ENCODE data around the gene FLNC. TPM values are rescaled to one million over a fixed set of nuclear protein-coding genes. Genes with fewer than 3 reads are reported as not detected.

Gene FLNC
- polyA plus RNA-seq, 1 of the 3 experiments (the other 2 are of a cell fraction): 43.7 TPM

DNA sequence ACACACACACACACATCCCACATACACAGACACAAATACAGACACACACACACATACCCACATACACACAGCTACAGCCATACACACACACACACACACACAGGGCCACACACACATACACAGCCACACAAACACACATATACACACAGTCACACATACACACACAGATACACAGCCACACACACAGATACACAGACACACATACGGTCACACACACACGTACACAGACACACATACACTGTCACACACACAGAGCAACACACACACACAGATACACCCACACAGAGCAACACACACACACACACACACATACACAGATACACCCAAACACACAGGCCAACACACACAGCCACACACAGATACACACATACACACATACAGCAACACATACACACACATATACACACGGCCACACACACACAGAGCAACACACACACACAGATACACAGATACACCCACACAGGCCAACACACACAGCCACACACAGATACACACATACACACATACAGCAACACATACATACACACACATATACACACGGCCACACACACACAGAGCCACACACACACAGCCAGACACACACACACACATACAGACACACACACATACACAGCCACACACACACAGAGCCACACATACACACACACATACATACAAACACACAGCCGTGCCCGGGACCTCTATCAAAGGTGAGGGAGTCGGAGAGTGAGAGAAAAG lies 58.0 kb downstream of the FLNC start:
- DNase-seq: no peak
- no peak overlapping the region for H3K27ac ChIP-seq (ENCODE audit: low read depth in 2 of 2, low read length in 1 of 2)
- no peaks in the 10 kb centered on the region for H3K9me3 ChIP-seq
- no peaks in the 10 kb centered on the region for H3K79me2 ChIP-seq (ENCODE audit: insufficient read depth)
- H3K36me3 ChIP-seq (replicated peaks in 1 of 2; ENCODE audit: control insufficient read depth in 1 of 2, insufficient read depth in 2 of 2, low read length in 1 of 2): no peaks in the 10 kb centered on the region
- H3K9ac ChIP-seq: no peak overlapping the region
- no peaks in the 10 kb centered on the region for H3K9me2 ChIP-seq
- no peak overlapping the region for H3K4me3 ChIP-seq (ENCODE audit: low read depth in 2 of 2, low read length in 1 of 2)
- no peak overlapping the region for H2AFZ ChIP-seq (ENCODE audit: low read depth)
- H3K27me3 ChIP-seq (ENCODE audit: insufficient read depth): peaks cover 14% of the 10 kb centered on the region; the same call in 1 of the 2 replicates
- ChIA-PET POLR2A (no interaction called here), CTCF (interaction anchor here (2.0 to 2.1 kb wide), 2 partner anchors 8 to 203 kb away, joined by 9 to 11 read pairs; no protein-coding TSS in a partner anchor)
- H3K4me2 ChIP-seq: no peak overlapping the region
- WGBS (ENCODE audit: low lambda C conversion rate): 64% methylated on average over 7 of the region's 7 CpGs
- TF ChIP-seq TCF12 (IDR thresholded peaks at IDR 0.05): no peak
- TF ChIP-seq, protein P1, sequence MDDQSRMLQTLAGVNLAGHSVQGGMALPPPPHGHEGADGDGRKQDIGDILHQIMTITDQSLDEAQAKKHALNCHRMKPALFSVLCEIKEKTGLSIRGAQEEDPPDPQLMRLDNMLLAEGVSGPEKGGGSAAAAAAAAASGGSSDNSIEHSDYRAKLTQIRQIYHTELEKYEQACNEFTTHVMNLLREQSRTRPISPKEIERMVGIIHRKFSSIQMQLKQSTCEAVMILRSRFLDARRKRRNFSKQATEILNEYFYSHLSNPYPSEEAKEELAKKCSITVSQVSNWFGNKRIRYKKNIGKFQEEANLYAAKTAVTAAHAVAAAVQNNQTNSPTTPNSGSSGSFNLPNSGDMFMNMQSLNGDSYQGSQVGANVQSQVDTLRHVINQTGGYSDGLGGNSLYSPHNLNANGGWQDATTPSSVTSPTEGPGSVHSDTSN (IDR thresholded peaks at IDR 0.05): no peak
- no peak for TF ChIP-seq TEAD4 (IDR thresholded peaks at IDR 0.05; ENCODE audit: borderline replicate concordance, insufficient read depth)
- TF ChIP-seq POLR2AphosphoS5 (IDR thresholded peaks at IDR 0.05; ENCODE audit: low read depth, low read length): no peak
- TF ChIP-seq EP300 (IDR thresholded peaks at IDR 0.05; ENCODE audit: borderline replicate concordance in 1 of 2, low read depth in 1 of 2, low read length in 1 of 2): no peak
- no peak for TF ChIP-seq TAF1 (IDR thresholded peaks at IDR 0.05; ENCODE audit: borderline replicate concordance, low read depth, low read length)
- TF ChIP-seq, protein P2, sequence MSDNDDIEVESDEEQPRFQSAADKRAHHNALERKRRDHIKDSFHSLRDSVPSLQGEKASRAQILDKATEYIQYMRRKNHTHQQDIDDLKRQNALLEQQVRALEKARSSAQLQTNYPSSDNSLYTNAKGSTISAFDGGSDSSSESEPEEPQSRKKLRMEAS (IDR thresholded peaks at IDR 0.05; ENCODE audit: low read depth): no peak
- no peaks in the 10 kb centered on the region for H3F3A ChIP-seq (replicated peaks; ENCODE audit: insufficient read depth)
- H3K4me1 ChIP-seq (ENCODE audit: control insufficient read depth in 1 of 2, insufficient read depth in 2 of 2, low read depth in 1 of 2, low read length in 1 of 2): no peaks in the 10 kb centered on the region; a peak in 1 of 4 replicates
- H4K20me1 ChIP-seq (ENCODE audit: insufficient read depth): no peaks in the 10 kb centered on the region

DNA sequence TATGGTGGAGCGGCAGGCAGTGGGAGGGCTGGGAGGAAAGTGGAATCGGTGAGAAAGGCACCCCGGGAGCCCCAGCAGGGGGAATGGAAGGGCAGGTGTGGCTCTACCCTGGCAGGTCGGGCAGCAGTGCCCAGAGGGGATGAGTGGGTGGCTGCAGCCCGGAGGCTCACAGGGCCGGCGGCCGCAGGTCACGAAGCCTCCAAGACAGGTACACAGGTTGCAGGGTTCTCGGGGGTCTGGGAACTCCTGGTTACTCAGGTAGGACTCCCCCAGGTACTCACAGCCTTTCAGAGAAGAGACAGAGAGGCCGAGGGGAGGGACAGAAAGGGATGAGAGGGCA lies 58.5 kb downstream of the FLNC start:
- CTCF ChIA-PET: interaction anchor here (0.5 to 2.1 kb wide), 3 partner anchors 8 to 491 kb away, joined by 3 to 11 read pairs (median 9); no protein-coding TSS in a partner anchor
- Histone ChIP-seq H2AFZ (ENCODE audit: low read depth) (no peak overlapping the region), H3F3A (replicated peaks; ENCODE audit: insufficient read depth) (no peaks in the 10 kb centered on the region), H3K79me2 (ENCODE audit: insufficient read depth) (no peaks in the 10 kb centered on the region), H3K27ac (ENCODE audit: low read depth in 2 of 2, low read length in 1 of 2) (no peak overlapping the region), H3K9me2 (no peaks in the 10 kb centered on the region), H3K9ac (no peak overlapping the region), H4K20me1 (ENCODE audit: insufficient read depth) (no peaks in the 10 kb centered on the region), H3K27me3 (ENCODE audit: insufficient read depth) (peaks cover 14% of the 10 kb centered on the region; the same call in 1 of the 2 replicates), H3K9me3 (no peaks in the 10 kb centered on the region), H3K36me3 (replicated peaks in 1 of 2; ENCODE audit: control insufficient read depth in 1 of 2, insufficient read depth in 2 of 2, low read length in 1 of 2) (no peaks in the 10 kb centered on the region), H3K4me3 (ENCODE audit: low read depth in 2 of 2, low read length in 1 of 2) (no peak overlapping the region), H3K4me2 (no peak overlapping the region), H3K4me1 (ENCODE audit: control insufficient read depth in 1 of 2, insufficient read depth in 2 of 2, low read depth in 1 of 2, low read length in 1 of 2) (no peaks in the 10 kb centered on the region; a peak in 1 of 4 replicates)
- POLR2A ChIA-PET: no interaction called here
- DNase-seq: no peak
- WGBS (ENCODE audit: low lambda C conversion rate): 72% methylated on average over 11 of the region's 11 CpGs
- TF ChIP-seq CHD2 (IDR thresholded peaks at IDR 0.05; ENCODE audit: low read length, partially characterized antibody) (no peak), RCOR1 (IDR thresholded peaks at IDR 0.05; ENCODE audit: low read length) (no peak), GABPA (IDR thresholded peaks at IDR 0.05; ENCODE audit: low read depth) (no peak), RAD21 (IDR thresholded peaks at IDR 0.05; ENCODE audit: low read length) (no peak), SMC3 (IDR thresholded peaks at IDR 0.05; ENCODE audit: low read depth, low read length) (no peak), MEF2A (IDR thresholded peaks at IDR 0.05; ENCODE audit: borderline replicate concordance, low read depth) (no peak), ELF1 (IDR thresholded peaks at IDR 0.05) (no peak), RXRA (IDR thresholded peaks at IDR 0.05; ENCODE audit: borderline replicate concordance, low read depth) (no peak), TCF12 (IDR thresholded peaks at IDR 0.05) (no peak), RFX5 (IDR thresholded peaks at IDR 0.05; ENCODE audit: low read length) (no peak), YY1 (IDR thresholded peaks at IDR 0.05; ENCODE audit: low read depth) (no peak), FOXJ3 (CRISPR knock-in tag; IDR thresholded peaks at IDR 0.05) (no peak), MXI1 (IDR thresholded peaks at IDR 0.05; ENCODE audit: low read depth, low read length) (no peak)
- TF ChIP-seq, protein P3, sequence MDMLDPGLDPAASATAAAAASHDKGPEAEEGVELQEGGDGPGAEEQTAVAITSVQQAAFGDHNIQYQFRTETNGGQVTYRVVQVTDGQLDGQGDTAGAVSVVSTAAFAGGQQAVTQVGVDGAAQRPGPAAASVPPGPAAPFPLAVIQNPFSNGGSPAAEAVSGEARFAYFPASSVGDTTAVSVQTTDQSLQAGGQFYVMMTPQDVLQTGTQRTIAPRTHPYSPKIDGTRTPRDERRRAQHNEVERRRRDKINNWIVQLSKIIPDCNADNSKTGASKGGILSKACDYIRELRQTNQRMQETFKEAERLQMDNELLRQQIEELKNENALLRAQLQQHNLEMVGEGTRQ (IDR thresholded peaks at IDR 0.05; ENCODE audit: borderline replicate concordance, low read depth, low read length): no peak
- TF ChIP-seq, protein P4, sequence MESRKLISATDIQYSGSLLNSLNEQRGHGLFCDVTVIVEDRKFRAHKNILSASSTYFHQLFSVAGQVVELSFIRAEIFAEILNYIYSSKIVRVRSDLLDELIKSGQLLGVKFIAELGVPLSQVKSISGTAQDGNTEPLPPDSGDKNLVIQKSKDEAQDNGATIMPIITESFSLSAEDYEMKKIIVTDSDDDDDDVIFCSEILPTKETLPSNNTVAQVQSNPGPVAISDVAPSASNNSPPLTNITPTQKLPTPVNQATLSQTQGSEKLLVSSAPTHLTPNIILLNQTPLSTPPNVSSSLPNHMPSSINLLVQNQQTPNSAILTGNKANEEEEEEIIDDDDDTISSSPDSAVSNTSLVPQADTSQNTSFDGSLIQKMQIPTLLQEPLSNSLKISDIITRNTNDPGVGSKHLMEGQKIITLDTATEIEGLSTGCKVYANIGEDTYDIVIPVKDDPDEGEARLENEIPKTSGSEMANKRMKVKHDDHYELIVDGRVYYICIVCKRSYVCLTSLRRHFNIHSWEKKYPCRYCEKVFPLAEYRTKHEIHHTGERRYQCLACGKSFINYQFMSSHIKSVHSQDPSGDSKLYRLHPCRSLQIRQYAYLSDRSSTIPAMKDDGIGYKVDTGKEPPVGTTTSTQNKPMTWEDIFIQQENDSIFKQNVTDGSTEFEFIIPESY (IDR thresholded peaks at IDR 0.05; ENCODE audit: borderline replicate concordance, low read depth): no peak
- TF ChIP-seq, protein P5, sequence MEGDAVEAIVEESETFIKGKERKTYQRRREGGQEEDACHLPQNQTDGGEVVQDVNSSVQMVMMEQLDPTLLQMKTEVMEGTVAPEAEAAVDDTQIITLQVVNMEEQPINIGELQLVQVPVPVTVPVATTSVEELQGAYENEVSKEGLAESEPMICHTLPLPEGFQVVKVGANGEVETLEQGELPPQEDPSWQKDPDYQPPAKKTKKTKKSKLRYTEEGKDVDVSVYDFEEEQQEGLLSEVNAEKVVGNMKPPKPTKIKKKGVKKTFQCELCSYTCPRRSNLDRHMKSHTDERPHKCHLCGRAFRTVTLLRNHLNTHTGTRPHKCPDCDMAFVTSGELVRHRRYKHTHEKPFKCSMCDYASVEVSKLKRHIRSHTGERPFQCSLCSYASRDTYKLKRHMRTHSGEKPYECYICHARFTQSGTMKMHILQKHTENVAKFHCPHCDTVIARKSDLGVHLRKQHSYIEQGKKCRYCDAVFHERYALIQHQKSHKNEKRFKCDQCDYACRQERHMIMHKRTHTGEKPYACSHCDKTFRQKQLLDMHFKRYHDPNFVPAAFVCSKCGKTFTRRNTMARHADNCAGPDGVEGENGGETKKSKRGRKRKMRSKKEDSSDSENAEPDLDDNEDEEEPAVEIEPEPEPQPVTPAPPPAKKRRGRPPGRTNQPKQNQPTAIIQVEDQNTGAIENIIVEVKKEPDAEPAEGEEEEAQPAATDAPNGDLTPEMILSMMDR (IDR thresholded peaks at IDR 0.05): no peak

Measured in SK-N-SH (cell line).